DMS53 treated with DMSO at 0.1 percent for 48 hours (cell line): ENCODE results near the gene GSG1L2.

Experiments
- DNase-seq: peaks from one replicate; lab custom pipeline; 2025; ENCODE audit not compliant: unreplicated experiment; lab: John Stamatoyannopoulos, UW

GSG1L2 gene

GRCh38 chr17:9821921-9822320, at the start of gene GSG1L2:
Gene GSG1L2 (minus strand): TSS chr17:9822079. CDS start chr17:9822071, 8 bp downstream.
- DNase-seq, result no peak

DNA sequence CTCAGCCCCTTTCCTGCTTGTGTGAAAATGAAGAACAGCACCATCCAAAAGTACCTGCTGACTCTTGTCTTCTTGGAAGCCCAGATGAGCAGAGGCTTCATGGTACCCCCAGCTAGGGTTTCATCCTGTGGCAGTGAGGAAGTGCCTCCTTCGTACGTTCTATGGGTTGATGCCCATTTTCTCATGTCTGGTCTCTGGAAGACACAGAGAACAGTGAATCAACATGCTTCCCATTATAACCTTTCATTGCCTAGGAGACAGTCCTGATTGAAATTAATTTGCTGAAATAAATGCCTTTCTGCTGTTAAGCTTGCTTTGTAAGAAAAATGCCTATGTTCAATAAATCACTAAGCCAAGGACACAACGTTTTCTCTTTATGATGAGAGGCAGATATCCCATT, 46.7 kb upstream of the GSG1L2 start:
- no peak for DNase-seq

DNA sequence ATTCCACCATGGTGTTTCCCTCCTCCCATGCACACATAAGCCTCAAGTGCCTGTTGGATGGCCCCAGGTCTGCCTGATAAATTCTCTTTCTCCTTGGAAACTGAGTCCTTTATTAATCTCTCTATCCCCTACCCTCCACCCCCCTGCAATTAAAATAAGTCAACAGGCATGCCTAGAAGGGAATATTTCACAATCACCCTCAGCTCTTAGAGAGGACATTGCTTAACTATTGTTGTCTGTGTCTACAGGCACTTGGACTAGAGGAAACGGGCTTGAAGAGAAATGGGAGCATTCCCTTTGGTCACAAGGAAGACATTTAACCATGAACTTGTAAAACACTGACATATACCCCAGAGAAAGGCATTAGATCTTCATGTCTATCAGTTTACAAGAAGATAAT, 43.7 kb upstream of the GSG1L2 start:
- DNase-seq, result no peak

DNA sequence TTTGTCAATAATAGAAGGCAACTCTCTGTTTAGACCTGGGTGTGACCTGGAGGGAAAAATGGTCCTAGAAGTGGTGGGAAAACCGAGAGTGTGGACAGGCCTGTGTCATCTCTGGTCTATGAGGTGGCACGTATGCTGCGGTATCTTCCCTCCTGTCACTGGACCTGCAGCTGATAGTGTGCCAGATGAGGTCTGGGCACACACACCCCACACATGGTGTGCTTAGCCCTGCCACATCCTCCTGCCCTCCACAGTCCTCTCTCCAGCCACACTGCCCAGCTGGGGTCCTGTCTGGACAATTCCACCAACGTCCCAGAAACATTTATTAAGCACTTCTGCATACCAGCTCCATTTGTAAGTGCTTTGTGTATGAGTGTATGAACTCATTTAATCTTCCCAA, 41.1 kb upstream of the GSG1L2 start:
- DNase-seq, result no peak

- DNase-seq, result no peak
These were observed 40.3 kb upstream of the GSG1L2 start for GRCh38 chr17:9862220-9862619.

DNA sequence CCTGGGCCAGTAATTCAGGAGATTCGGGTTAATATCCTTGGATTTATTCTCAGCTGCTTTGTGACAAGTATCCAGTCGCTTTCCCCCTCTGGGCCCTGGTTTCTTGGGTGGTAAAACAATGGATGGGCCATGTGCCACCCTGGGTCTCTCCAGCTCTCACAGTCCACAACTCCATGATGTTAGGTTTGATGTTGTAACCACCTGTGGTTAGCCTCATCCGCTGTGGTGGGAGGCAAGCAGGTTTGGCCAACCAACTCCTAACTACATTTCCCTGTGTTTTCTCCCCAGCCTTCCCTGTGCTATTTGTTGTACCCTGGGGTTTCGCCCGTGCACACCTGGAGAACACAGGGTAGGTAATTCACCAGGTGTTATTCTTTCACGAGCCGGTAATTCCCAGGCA, 39.0 kb upstream of the GSG1L2 start:
- DNase-seq, result no peak

GRCh38 chr17:9859781-9860180, 37.9 kb upstream of the GSG1L2 start:
- DNase-seq, result no peak

GRCh38 chr17:9855036-9855435, 33.2 kb upstream of the GSG1L2 start:
- no peak for DNase-seq

DNA sequence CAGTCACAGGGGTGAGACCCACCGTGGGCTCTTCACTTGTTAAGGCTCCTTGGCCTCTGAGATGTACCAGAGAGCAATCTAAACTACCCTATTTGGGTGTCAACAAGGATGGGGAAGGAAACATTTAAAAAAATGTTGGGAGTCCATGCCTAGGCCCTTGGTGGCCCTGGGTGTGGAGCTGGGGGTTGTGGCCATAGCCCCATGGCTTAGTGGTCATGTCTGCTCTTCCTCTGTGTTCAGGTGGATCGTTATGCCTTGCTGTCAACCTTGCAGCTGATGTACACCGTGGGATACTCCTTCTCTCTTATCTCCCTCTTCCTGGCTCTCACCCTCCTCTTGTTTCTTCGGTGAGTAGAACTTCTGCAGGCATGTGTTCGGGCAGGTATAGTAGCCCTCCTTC, 32.4 kb upstream of the GSG1L2 start:
- no peak for DNase-seq

DNA sequence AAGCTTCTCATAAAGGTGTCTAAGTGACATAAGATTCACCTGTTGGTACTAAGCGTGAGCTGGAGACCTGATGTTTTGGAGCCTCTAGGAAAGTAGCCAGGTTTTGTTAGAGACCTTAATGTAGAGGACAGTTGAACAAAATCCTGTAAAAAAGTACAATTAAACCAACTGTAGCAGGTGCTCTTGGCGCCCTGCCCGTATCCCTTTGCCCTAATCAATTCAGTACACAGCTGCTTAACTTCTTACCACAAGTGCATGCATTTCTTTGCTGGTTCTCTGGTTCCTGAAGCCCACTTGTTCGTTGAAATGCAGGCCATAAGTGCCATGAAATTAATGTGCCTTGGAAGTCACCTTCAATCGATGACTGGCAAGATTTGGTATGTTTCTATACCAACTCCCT, 28.3 kb upstream of the GSG1L2 start:
- DNase-seq, result no peak

DNA sequence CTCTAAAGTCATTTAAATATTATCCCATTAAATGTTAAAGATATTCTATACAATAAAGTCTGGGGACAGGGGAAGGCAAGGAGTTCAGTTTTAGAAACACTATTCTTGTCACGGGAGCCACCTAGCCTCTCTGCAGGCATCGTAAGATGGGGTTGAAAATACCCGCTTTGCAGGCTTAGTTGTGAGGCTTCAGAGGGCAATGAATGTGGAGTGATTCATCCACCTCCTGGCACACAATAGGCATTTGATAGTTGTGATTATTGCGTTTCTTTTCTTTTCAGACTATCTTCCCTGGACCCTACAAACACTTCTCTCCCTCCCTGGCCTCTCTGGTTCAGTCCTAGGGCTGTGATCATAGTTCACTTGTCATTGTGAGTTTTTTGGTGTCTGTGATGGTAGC, 23.4 kb upstream of the GSG1L2 start:
- DNase-seq, result no peak

DNA sequence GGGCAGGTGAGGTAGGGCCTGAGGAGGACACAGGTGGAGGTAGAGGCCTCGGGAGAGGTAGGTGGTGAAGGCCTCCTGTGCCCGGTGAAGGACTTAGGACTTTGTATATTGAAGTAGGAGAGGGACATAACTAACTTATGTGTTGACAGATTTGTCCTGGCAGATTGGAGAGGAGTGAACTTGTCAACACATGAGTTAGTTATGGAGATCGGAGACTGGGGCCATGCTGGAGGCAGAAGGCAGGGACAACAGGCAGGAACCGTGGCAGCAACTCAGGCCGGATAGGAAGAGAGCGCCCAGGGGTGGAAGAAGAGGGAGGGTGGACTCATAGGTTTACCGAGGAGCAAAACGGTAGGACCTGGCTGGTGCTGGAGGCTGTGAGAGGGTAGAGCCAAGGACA, 22.3 kb upstream of the GSG1L2 start:
- no peak for DNase-seq

DNA sequence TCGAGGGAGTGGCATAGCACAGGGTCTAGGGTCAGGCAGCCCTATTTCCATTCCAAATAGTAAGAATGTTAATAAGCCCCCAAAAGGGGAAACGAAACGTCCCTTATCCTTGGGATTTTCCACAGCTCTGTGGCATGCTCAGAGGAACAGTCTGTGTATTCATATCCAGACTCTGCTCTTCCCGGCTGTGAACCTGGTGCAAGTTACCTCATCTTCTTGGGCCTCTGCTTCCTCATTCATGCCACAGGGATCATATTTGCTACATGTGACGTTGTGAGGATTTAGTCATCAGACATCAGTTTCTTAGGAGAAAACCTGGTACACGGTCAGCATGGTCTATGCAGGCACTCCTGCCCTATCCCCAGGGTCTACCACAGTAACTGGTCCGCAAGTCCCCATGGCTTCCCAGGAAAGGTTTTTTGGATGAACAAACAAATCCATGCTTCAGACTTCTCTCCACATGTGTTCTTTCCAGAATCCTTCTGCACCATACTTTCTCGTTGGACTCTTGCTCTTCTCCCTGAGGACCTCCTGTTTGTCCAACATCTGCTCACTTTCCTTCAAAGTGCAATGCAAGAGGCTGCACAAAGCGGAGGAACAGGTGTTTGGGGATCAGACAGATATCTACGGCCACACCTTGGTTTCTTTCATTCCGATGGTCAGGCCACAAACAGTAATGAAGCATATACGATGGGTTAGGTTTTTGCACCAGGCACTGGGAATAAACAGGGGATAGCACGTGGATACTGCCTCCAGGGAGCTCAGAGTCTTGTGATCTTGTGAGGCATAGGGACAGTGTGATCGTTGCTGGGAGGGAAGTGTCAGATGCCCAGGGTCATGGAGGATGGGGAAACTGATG, 21.5 kb upstream of the GSG1L2 start:
- no peak for DNase-seq

GRCh38 chr17:9842057-9842758, 20.3 kb upstream of the GSG1L2 start:
- no peak for DNase-seq

DNA sequence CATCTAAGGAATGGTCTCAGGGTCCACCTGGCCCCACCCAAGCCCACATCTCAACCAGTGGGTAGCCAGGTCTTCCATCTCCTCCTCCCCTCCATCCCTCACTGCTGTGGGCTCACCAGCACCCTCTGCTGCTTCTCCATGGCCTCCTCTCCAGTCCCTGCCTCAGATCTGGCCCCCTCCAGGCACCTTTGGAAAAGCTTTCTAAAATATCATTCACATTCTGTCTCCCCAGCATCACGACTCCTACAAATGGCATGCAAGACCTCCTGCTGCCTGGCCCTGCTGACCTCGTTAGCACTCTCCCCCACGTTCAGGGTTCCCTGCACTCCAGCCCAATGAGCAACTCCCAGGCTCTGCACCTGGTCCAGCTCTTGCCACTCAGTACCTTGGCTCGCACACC, 17.6 kb upstream of the GSG1L2 start:
- DNase-seq, result no peak

GRCh38 chr17:9837551-9838471, 15.9 kb upstream of the GSG1L2 start:
- DNase-seq, result no peak

GRCh38 chr17:9833922-9834321, 12.0 kb upstream of the GSG1L2 start:
- no peak for DNase-seq

GRCh38 chr17:9830711-9831110, 8.8 kb upstream of the GSG1L2 start:
- no peak for DNase-seq

- DNase-seq, result no peak
These were observed 7.5 kb upstream of the GSG1L2 start for GRCh38 chr17:9829343-9829742.

DNA sequence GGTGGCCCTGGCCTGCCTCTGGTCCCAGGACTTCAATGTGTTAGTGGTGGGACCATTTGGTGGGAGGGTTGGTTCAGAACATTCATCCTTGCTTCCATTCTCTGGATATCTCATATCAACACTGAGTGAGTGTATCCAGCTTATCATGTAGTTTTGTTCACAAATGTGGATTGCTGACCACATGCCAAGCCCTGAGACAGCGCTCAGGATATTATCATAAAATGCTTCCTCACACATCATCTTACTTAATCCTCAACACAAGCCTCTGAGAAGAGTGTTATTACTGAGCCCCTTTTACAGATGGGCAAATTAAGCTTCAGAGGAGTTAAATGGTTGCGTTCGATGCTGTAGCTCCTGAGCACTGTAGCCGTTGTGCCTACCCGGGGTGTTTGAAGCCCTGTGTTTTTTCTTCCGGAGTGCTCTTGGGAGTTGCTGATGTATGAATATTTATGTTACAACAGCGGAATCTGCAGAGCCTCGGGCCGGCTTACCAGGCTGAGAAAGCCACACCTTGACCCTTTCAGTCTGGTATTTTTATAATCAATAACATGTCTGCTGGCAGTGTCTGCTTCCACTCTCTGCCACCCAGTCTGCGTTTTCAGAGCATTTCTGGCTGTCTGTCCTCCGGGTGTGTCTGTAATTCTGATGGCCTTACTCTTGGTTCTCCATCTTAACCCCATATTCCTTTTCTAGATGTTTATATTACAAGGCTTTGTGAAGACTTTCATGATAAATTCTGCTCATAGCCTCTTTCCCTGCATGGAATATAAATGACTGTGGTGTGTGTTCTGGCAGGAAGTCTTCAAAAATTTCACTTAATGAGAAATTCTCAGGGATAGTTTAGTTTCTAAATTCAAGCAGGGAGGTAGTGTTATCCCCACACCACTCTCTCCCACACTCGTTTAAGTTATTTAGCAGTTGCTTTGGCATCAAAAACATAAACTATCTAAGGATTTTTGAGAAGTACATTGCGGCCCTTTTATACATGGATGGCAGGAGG, 6.7 kb upstream of the GSG1L2 start:
- no peak for DNase-seq
